ENCODE measurements around the gene RAPSN.

The RAPSN gene

GRCh38 chr11:47451990-47452389 is 3.1 kb upstream of the RAPSN start:
- no peak overlapping the region for H3K4me3 ChIP-seq (ENCODE audit: low read depth, low read length)
- TF ChIP-seq CTCF (IDR thresholded peaks at IDR 0.05; ENCODE audit: borderline replicate concordance, insufficient read depth, low read depth, low read length) = no peak

GRCh38 chr11:47451436-47451835 is 2.5 kb upstream of the RAPSN start:
- no peak for TF ChIP-seq CTCF (IDR thresholded peaks at IDR 0.05; ENCODE audit: borderline replicate concordance, insufficient read depth, low read depth, low read length)
- H3K4me3 ChIP-seq (ENCODE audit: low read depth, low read length) = no peak overlapping the region

- TF ChIP-seq CTCF (IDR thresholded peaks at IDR 0.05; ENCODE audit: borderline replicate concordance, insufficient read depth, low read depth, low read length) = no peak
- no peak overlapping the region for H3K4me3 ChIP-seq (ENCODE audit: low read depth, low read length)
Observed at GRCh38 chr11:47449541-47449940, 605 bp upstream of the RAPSN start.

- H3K4me3 ChIP-seq (ENCODE audit: low read depth, low read length) = no peak overlapping the region
- TF ChIP-seq CTCF (IDR thresholded peaks at IDR 0.05; ENCODE audit: borderline replicate concordance, insufficient read depth, low read depth, low read length) = no peak
Observed at GRCh38 chr11:47447906-47448305, 1.0 kb downstream of the RAPSN start.

- TF ChIP-seq CTCF (IDR thresholded peaks at IDR 0.05; ENCODE audit: borderline replicate concordance, insufficient read depth, low read depth, low read length) = no peak
- H3K4me3 ChIP-seq (ENCODE audit: low read depth, low read length) = no peak overlapping the region
Observed at GRCh38 chr11:47446833-47447232, 2.1 kb downstream of the RAPSN start.

GRCh38 chr11:47445840-47446239 is 3.1 kb downstream of the RAPSN start:
- TF ChIP-seq CTCF (IDR thresholded peaks at IDR 0.05; ENCODE audit: borderline replicate concordance, insufficient read depth, low read depth, low read length) = no peak

GRCh38 chr11:47443817-47444216 is 5.1 kb downstream of the RAPSN start:
- no peak for TF ChIP-seq CTCF (IDR thresholded peaks at IDR 0.05; ENCODE audit: borderline replicate concordance, insufficient read depth, low read depth, low read length)
- no peak overlapping the region for H3K4me3 ChIP-seq (ENCODE audit: low read depth, low read length)

More at GRCh38 chr11:47445840-47446239, 3.1 kb downstream of the RAPSN start:
- no peak overlapping the region for H3K4me3 ChIP-seq (ENCODE audit: low read depth, low read length)

Data from GM12875 (cell line).